GM23338 (cell line): Measurements from ENCODE around the gene PRAC1. TPM values are rescaled to one million over a fixed set of nuclear protein-coding genes. Genes with fewer than 3 reads are reported as not detected.

Experiments used
- ATAC-seq: fragments of 200-7000 bp; cut with Tn5 transposase; 3 replicates; pipeline ENCODE4 v1.9.1; 2020
- DNase-seq: peaks from one replicate; pipeline ENCODE4 v3.0.0-alpha.2; 2015; ENCODE audit warnings: low spot score
- H2AFZ ChIP-seq: fragments of 200-600 bp; sonication (generic); 2 replicates; pipeline ENCODE4 v1.8.0; 2016; ENCODE audit warnings: antibody characterized with exemption, mild to moderate bottlenecking, moderate library complexity
- H3F3A ChIP-seq: fragments of 200-600 bp; sonication (generic); replicated peaks from 2 replicates; pipeline ENCODE4 v1.8.0; 2017; ENCODE audit warnings: antibody characterized with exemption, mixed run types, low read depth
- H3K27ac ChIP-seq: fragments of 200-600 bp; sonication (generic); 2 replicates; pipeline ENCODE4 v1.6.1; 2016; ENCODE audit warnings: low read depth
- H3K27me3 ChIP-seq: fragments of 200-600 bp; sonication (generic); 2 replicates; pipeline ENCODE4 v1.8.0; 2016; ENCODE audit warnings: mild to moderate bottlenecking, mixed run types, moderate library complexity; ENCODE audit not compliant: insufficient read depth
- H3K36me3 ChIP-seq: fragments of 200-600 bp; sonication (generic); 2 replicates; pipeline ENCODE4 v1.8.0; 2016; ENCODE audit warnings: mild to moderate bottlenecking; ENCODE audit not compliant: insufficient read depth
- H3K4me1 ChIP-seq: fragments of 200-600 bp; sonication (generic); 2 replicates; pipeline ENCODE4 v1.8.0; 2016; ENCODE audit warnings: mild to moderate bottlenecking, moderate library complexity; ENCODE audit not compliant: insufficient read depth
- H3K4me2 ChIP-seq: fragments of 200-600 bp; sonication (generic); 2 replicates; pipeline ENCODE4 v1.7.1; 2017; ENCODE audit warnings: mixed run types
- H3K4me3 ChIP-seq: fragments of 200-600 bp; sonication (generic); 2 replicates; pipeline ENCODE4 v1.6.1; 2016; ENCODE audit warnings: mixed run types
- H3K79me2 ChIP-seq: fragments of 200-600 bp; sonication (generic); replicated peaks from 2 replicates; pipeline ENCODE4 v1.8.0; 2017; ENCODE audit warnings: mild to moderate bottlenecking; ENCODE audit not compliant: insufficient read depth
- H3K9me2 ChIP-seq: fragments of 200-600 bp; sonication (generic); 2 replicates; pipeline ENCODE4 v1.8.0; 2017; ENCODE audit not compliant: insufficient read depth
- H4K20me1 ChIP-seq: fragments of 200-600 bp; sonication (generic); replicated peaks from 2 replicates; pipeline ENCODE4 v1.8.0; 2017; ENCODE audit warnings: mild to moderate bottlenecking; ENCODE audit not compliant: insufficient read depth
- H3K27ac Mint-ChIP-seq: 2 replicates; pipeline ENCODE4 v1.8.0; 2020; ENCODE audit warnings: inconsistent platforms, mild to moderate bottlenecking, moderate library complexity, mixed read lengths
- H3K27me3 Mint-ChIP-seq: 3 replicates; pipeline ENCODE4 v1.8.0; 2022; ENCODE audit warnings: low read depth, mild to moderate bottlenecking, moderate library complexity, mixed read lengths, inconsistent platforms; ENCODE audit not compliant: insufficient read depth, poor library complexity
- H3K36me3 Mint-ChIP-seq: 3 replicates; pipeline ENCODE4 v1.8.0; 2021; ENCODE audit warnings: low read depth, mild to moderate bottlenecking, inconsistent platforms, moderate library complexity, mixed read lengths
- H3K4me1 Mint-ChIP-seq: 3 replicates; pipeline ENCODE4 v1.8.0; 2020; ENCODE audit warnings: mild to moderate bottlenecking, inconsistent platforms, mixed read lengths
- H3K4me3 Mint-ChIP-seq: 3 replicates; pipeline ENCODE4 v1.8.0; 2021; ENCODE audit warnings: moderate library complexity, mild to moderate bottlenecking, inconsistent platforms, mixed read lengths
- H3K9me3 Mint-ChIP-seq: 3 replicates; pipeline ENCODE4 v1.8.0; 2020; ENCODE audit warnings: moderate library complexity, mild to moderate bottlenecking, inconsistent platforms, mixed read lengths
- CREB1 ChIP-seq: fragments of 250-450 bp; sonication (Bioruptor Pico); IDR thresholded peaks from 2 replicates; pipeline ENCODE4 v1.5.0; 2020; ENCODE audit warnings: low read depth, mild to moderate bottlenecking, moderate library complexity
- CTCF ChIP-seq, 2 experiments: fragments of 200-600 bp in 1 of 2; sonication (generic) in 1 of 2; conservative IDR thresholded peaks; 2 replicates each; pipeline versions ENCODE4 v1.5.1 to v1.6.1; 2016 to 2017; ENCODE audit warnings: antibody characterized with exemption in 2 of 2, low read depth in 2 of 2, mild to moderate bottlenecking in 2 of 2, moderate library complexity in 1 of 2
- EZH2 ChIP-seq: fragments of 200-600 bp; sonication (generic); IDR thresholded peaks from one replicate; pipeline ENCODE4 v1.8.0; 2017; ENCODE audit warnings: antibody characterized with exemption, mild to moderate bottlenecking, low read depth; ENCODE audit not compliant: unreplicated experiment
- EZH2phosphoT487 ChIP-seq: fragments of 200-600 bp; sonication (generic); IDR thresholded peaks from one replicate; pipeline ENCODE4 v1.8.1; 2018; ENCODE audit warnings: antibody characterized with exemption; ENCODE audit not compliant: unreplicated experiment
- JUNB ChIP-seq: IDR thresholded peaks from one replicate; pipeline ENCODE4 v1.6.1; 2016; ENCODE audit warnings: antibody characterized with exemption; ENCODE audit not compliant: unreplicated experiment
- NANOG ChIP-seq: IDR thresholded peaks from 2 replicates; pipeline ENCODE4 v1.6.1; 2016; ENCODE audit warnings: antibody characterized with exemption, borderline replicate concordance
- POLR2AphosphoS5 ChIP-seq: IDR thresholded peaks from 2 replicates; pipeline ENCODE4 v1.6.1; 2016; ENCODE audit warnings: antibody characterized with exemption, low read depth
- STAT1 ChIP-seq: IDR thresholded peaks from one replicate; pipeline ENCODE4 v1.6.1; 2016; ENCODE audit warnings: antibody characterized with exemption; ENCODE audit not compliant: unreplicated experiment
- ZNF114 ChIP-seq: fragments of 250-450 bp; sonication (Bioruptor Pico); IDR thresholded peaks from 2 replicates; pipeline ENCODE4 v1.5.0; 2020; ENCODE audit warnings: mild to moderate bottlenecking, moderate library complexity
- polyA plus RNA-seq: library from polyadenylated mRNA; unstranded; fragments of >200 nt; fragmentation: Nextera tagmentation; extraction: Ambion mirVana; gene quantifications from 2 replicates; pipeline ENCODE4 v1.2.1, GENCODE V29; 2016
- total RNA-seq: library from RNA; depleted of rRNA; stranded (reverse); fragments of >200 nt; shearing (Covaris generic); gene quantifications from 2 replicates; pipeline ENCODE4 v1.2.3, GENCODE V29; 2014
- TF ChIP-seq, protein P1 (sequence below): IDR thresholded peaks from one replicate; pipeline ENCODE4 v1.6.1; 2018; ENCODE audit warnings: antibody characterized with exemption; ENCODE audit not compliant: unreplicated experiment

The PRAC1 gene
- total and polyA plus RNA-seq, 2 experiments from 2014 or later: not detected

DNA sequence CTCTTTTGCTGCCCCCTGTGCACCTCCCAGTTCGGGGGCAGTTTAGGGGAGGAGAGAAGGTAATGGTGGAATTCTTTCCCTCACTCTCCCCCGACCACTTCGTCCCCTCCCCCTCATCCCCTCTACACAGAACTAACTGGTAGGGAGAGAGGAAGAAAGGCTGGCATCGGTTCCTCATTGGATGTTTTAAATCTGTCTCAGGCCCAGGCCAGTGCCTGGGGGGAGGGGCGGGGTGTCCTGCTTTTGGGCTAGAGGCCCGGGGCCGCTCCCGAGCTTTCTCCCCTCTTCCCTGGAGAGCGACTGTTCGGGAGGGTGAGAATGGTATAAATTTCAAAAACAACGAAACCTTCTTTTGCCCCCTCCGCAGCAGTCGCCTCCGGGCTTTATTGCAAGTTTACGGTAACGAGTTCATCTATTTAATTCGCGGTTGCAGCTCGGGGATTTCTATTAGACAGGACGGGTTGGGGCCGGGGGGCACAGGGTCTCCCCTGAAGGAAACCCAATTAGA, 651 bp upstream of the PRAC1 start, which contains the start of gene PRAC2:
Gene PRAC2 (plus strand): TSS at position 271 of the 508 bp plus-strand sequence. CDS start 1,226 bp downstream, outside the sequence.
- Histone ChIP-seq H3K79me2 (no peaks in the 10 kb centered on the region), H3K27me3 (peaks cover 100% of the 10 kb centered on the region), H3K27ac (no peak within 1 kb of the TSS), H3K4me1 (peaks cover 38% of the 10 kb centered on the region), H3K9me2 (no peaks in the 10 kb centered on the region), H4K20me1 (peaks cover 38% of the 10 kb centered on the region), H3K4me2 (peak within 1 kb of the TSS; percentile 84), H3K36me3 (no peaks in the 10 kb centered on the region), H2AFZ (peak within 1 kb of the TSS; percentile 77), H3F3A (peaks cover 43% of the 10 kb centered on the region), H3K4me3 (peak within 1 kb of the TSS; percentile 52)
- peaks cover 100% of the 10 kb centered on the region for H3K27me3 Mint-ChIP-seq
- H3K36me3 Mint-ChIP-seq: no peaks in the 10 kb centered on the region
- H3K4me3 Mint-ChIP-seq: peak within 1 kb of the TSS; percentile 53
- peak; percentile 6 for ATAC-seq
- H3K4me1 Mint-ChIP-seq: peaks cover 37% of the 10 kb centered on the region
- DNase-seq: peak; percentile 83
- H3K9me3 Mint-ChIP-seq: no peaks in the 10 kb centered on the region; the same call in 2 of the 3 replicates
- no peak within 1 kb of the TSS for H3K27ac Mint-ChIP-seq
- TF ChIP-seq EZH2 (peak; percentile 16), POLR2AphosphoS5 (no peak), JUNB (no peak)

- ATAC-seq: no peak
- H4K20me1 ChIP-seq: peaks cover 26% of the 10 kb centered on the region
- peaks cover 44% of the 10 kb centered on the region for H3K4me1 Mint-ChIP-seq
- peaks cover 43% of the 10 kb centered on the region for H3K4me1 ChIP-seq
- H3K79me2 ChIP-seq: no peaks in the 10 kb centered on the region
- no peak overlapping the region; the same call in 2 of the 3 replicates for H3K4me3 Mint-ChIP-seq
- TF ChIP-seq JUNB (no peak), NANOG (no peak), CTCF (conservative IDR thresholded peaks at IDR 0.05; ENCODE audit: low read depth in 2 of 2) (no peak), ZNF114 (CRISPR knock-in tag) (no peak), EZH2 (peak; percentile 8), CREB1 (no peak), EZH2phosphoT487 (no peak), STAT1 (no peak)
- TF ChIP-seq, protein P1, sequence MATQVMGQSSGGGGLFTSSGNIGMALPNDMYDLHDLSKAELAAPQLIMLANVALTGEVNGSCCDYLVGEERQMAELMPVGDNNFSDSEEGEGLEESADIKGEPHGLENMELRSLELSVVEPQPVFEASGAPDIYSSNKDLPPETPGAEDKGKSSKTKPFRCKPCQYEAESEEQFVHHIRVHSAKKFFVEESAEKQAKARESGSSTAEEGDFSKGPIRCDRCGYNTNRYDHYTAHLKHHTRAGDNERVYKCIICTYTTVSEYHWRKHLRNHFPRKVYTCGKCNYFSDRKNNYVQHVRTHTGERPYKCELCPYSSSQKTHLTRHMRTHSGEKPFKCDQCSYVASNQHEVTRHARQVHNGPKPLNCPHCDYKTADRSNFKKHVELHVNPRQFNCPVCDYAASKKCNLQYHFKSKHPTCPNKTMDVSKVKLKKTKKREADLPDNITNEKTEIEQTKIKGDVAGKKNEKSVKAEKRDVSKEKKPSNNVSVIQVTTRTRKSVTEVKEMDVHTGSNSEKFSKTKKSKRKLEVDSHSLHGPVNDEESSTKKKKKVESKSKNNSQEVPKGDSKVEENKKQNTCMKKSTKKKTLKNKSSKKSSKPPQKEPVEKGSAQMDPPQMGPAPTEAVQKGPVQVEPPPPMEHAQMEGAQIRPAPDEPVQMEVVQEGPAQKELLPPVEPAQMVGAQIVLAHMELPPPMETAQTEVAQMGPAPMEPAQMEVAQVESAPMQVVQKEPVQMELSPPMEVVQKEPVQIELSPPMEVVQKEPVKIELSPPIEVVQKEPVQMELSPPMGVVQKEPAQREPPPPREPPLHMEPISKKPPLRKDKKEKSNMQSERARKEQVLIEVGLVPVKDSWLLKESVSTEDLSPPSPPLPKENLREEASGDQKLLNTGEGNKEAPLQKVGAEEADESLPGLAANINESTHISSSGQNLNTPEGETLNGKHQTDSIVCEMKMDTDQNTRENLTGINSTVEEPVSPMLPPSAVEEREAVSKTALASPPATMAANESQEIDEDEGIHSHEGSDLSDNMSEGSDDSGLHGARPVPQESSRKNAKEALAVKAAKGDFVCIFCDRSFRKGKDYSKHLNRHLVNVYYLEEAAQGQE: no peak
- no peak overlapping the region for H3K4me3 ChIP-seq
- peak overlapping the region; percentile 75; the same call in 1 of the 2 replicates for H3K4me2 ChIP-seq
- DNase-seq: no peak
- no peak overlapping the region for H3K27ac ChIP-seq
- no peak overlapping the region for H2AFZ ChIP-seq
- no peaks in the 10 kb centered on the region for H3K36me3 ChIP-seq
- peaks cover 100% of the 10 kb centered on the region for H3K27me3 ChIP-seq
- H3K36me3 Mint-ChIP-seq: no peaks in the 10 kb centered on the region
- H3K27me3 Mint-ChIP-seq: peaks cover 100% of the 10 kb centered on the region
- H3K27ac Mint-ChIP-seq: no peak overlapping the region
- H3K9me3 Mint-ChIP-seq: no peaks in the 10 kb centered on the region; the same call in 2 of the 3 replicates
- no peaks in the 10 kb centered on the region for H3K9me2 ChIP-seq
- H3F3A ChIP-seq: peaks cover 38% of the 10 kb centered on the region
Measured at GRCh38 chr17:48721009-48721402, 1.3 kb downstream of the PRAC1 start.
